Activated CD8-positive, alpha-beta memory T cell treated with anti-CD3 and anti-CD28 coated beads for 1 hour (primary cell): Measurements from ENCODE around the gene EPHB2.
"Not testable (repeated sequence)": the region's sequence is repeated elsewhere in the genome, so short reads cannot be mapped to it uniquely, and the experiment has no call there.

Source experiments
- DNase-seq, 2 donors: peaks; one replicate each; pipeline ENCODE4 v3.0.0-alpha.2; 2020; ENCODE audit warnings: low read depth in 1 of 2; ENCODE audit errors: extremely low read depth in 1 of 2

The EPHB2 gene

GRCh38 chr1:22831729-22832413 lies 121.2 kb downstream of the EPHB2 start:
- no peak for DNase-seq

- DNase-seq, result no peak
These were observed 121.8 kb downstream of the EPHB2 start for GRCh38 chr1:22832414-22832786.

- DNase-seq, result no peak
These were observed 123.1 kb downstream of the EPHB2 start for GRCh38 chr1:22833699-22834098.

- DNase-seq, result not testable (repeated sequence)
These were observed 123.8 kb downstream of the EPHB2 start for GRCh38 chr1:22834420-22834819.

GRCh38 chr1:22835636-22836319 lies 125.1 kb downstream of the EPHB2 start:
- no peak for DNase-seq

GRCh38 chr1:22836850-22837249 lies 126.2 kb downstream of the EPHB2 start:
- DNase-seq, result no peak

GRCh38 chr1:22837332-22837731 lies 126.7 kb downstream of the EPHB2 start:
- no peak for DNase-seq

GRCh38 chr1:22838965-22839364 lies 128.3 kb downstream of the EPHB2 start:
- DNase-seq, result no peak

GRCh38 chr1:22839806-22840205 lies 129.2 kb downstream of the EPHB2 start:
- no peak for DNase-seq

- DNase-seq, result no peak
These were observed 130.5 kb downstream of the EPHB2 start for GRCh38 chr1:22841142-22841541.

GRCh38 chr1:22841860-22842281 lies 131.2 kb downstream of the EPHB2 start:
- DNase-seq, result no peak

GRCh38 chr1:22843441-22844183 lies 133.0 kb downstream of the EPHB2 start:
- DNase-seq, result not testable (repeated sequence)

- DNase-seq, result no peak
These were observed 134.0 kb downstream of the EPHB2 start for GRCh38 chr1:22844621-22845020.

GRCh38 chr1:22845398-22845935 lies 134.8 kb downstream of the EPHB2 start:
- DNase-seq, result no peak

- no peak for DNase-seq
These were observed 135.8 kb downstream of the EPHB2 start for GRCh38 chr1:22846458-22846857.

- no peak for DNase-seq
These were observed 136.6 kb downstream of the EPHB2 start for GRCh38 chr1:22847249-22847648.

GRCh38 chr1:22847709-22848108 lies 137.1 kb downstream of the EPHB2 start:
- DNase-seq, result no peak

GRCh38 chr1:22848405-22848804 lies 137.8 kb downstream of the EPHB2 start:
- no peak for DNase-seq

- DNase-seq, result no peak
These were observed 139.1 kb downstream of the EPHB2 start for GRCh38 chr1:22849770-22850169.

GRCh38 chr1:22850281-22850680 lies 139.6 kb downstream of the EPHB2 start:
- DNase-seq, result no peak

GRCh38 chr1:22850681-22851080 lies 140.0 kb downstream of the EPHB2 start:
- DNase-seq, result no peak

GRCh38 chr1:22851517-22851916 lies 140.9 kb downstream of the EPHB2 start:
- no peak for DNase-seq
